Activated CD8-positive, alpha-beta T cell treated with anti-CD3 and anti-CD28 coated beads for 36 hours (primary cell): ENCODE measurements around the gene KRTAP10-3. TPM values are rescaled to one million over a fixed set of nuclear protein-coding genes. Genes with fewer than 3 reads are reported as not detected.
"Not testable (repeated sequence)": the region's sequence is repeated elsewhere in the genome, so short reads cannot be mapped to it uniquely, and the experiment has no call there.

ENCODE experiments used
- ATAC-seq: fragments of 200-7000 bp; cut with Tn5 transposase; one replicate; pipeline ENCODE4 v1.10.0; 2021; ENCODE audit warnings: mild to moderate bottlenecking, moderate library complexity
- CTCF ChIA-PET: fragments of 350-600 bp; sonication (Branson Sonifier 250); formaldehyde crosslinking; loops from one replicate; lab custom pipeline; 2021; ENCODE audit warnings: antibody characterized with exemption; lab: Charles Lee
- POLR2A ChIA-PET: fragments of 350-600 bp; sonication (Branson Sonifier 250); formaldehyde crosslinking; loops from one replicate; lab custom pipeline; 2021; ENCODE audit warnings: antibody characterized with exemption; lab: Charles Lee
- DNase-seq: peaks from one replicate; pipeline ENCODE4 v3.0.0-alpha.2; 2020
- H3K27ac Mint-ChIP-seq: one replicate; pipeline ENCODE4 v1.8.0; 2021; ENCODE audit warnings: mild to moderate bottlenecking, mixed read lengths
- H3K27me3 Mint-ChIP-seq: one replicate; pipeline ENCODE4 v1.8.0; 2021; ENCODE audit warnings: mixed read lengths
- H3K36me3 Mint-ChIP-seq: one replicate; pipeline ENCODE4 v1.8.0; 2021; ENCODE audit warnings: low read depth, mixed read lengths
- H3K4me1 Mint-ChIP-seq: one replicate; pipeline ENCODE4 v1.8.0; 2021; ENCODE audit warnings: low read depth, mixed read lengths
- H3K4me3 Mint-ChIP-seq: one replicate; pipeline ENCODE4 v1.8.0; 2021; ENCODE audit warnings: mild to moderate bottlenecking, moderate library complexity, mixed read lengths
- H3K9me3 Mint-ChIP-seq: one replicate; pipeline ENCODE4 v1.8.0; 2021; ENCODE audit warnings: mixed read lengths
- intact Hi-C: fragments of 100-400 bp; cut with micrococcal nuclease; formaldehyde crosslinking; loops from one replicate; pipeline ENCODE4 v1.10.0; 2022
- total RNA-seq, 2 experiments: library from RNA; stranded (reverse); gene quantifications; one replicate each; pipeline ENCODE4 v1.2.3, GENCODE V29; 2021
- TF ChIP-seq, protein P1 (sequence below): fragments of 200-600 bp; IDR thresholded peaks from one replicate; pipeline ENCODE4 v1.8.0; 2022; ENCODE audit warnings: antibody characterized with exemption, mild to moderate bottlenecking

Gene KRTAP10-3
- total RNA-seq, 2 experiments from 2014 or later, result not detected

DNA sequence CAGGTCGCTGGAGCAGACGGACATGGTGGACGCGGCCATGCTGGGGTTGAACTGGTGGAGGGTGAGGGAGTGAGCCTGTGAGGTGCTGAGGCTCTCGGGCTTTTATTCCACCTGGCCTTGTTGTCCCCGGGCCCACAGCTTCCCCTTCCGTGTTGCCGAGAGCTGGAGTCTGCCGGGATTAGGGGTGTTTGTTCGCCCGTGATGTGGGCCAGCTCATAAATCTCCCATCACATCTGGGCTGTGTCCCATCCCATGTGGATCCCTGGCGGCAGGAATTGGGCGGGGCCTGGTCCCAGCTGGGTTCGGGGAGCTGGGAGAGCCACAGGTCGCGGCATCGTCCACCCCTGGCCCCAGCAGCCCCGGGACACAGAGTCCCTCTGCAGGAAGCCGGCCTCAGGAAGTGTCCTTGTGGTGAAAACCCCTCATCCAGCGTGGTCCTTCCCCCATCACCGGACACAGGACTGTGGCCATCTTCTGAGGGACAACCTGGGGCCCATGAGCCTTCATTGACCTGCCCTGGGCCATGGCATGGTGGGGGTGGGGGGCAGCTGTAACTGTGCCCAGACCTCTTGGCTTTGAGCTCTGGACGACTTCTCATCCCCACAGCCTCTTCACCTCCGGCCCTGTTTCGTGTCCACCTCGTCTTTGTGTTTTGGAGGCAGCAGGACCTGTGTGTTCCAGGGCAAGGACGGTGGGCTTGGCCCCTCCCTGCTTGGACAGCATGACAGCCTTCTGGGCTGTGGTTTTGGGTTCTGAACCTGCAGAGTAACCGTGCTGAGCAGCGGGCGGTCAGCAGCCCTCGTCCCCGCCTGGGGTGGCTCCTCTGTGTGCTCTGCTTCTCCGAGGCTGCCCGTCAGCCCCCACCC is 34.1 kb upstream of the KRTAP10-3 start, which contains the start of gene KRTAP10-6:
KRTAP10-6 (minus strand) TSS at position 60 of the 866 bp plus-strand sequence; CDS start at position 39, 21 bp downstream.
- ATAC-seq, result no peak
- Mint-ChIP-seq H3K36me3 (no peaks in the 10 kb centered on the region), H3K27ac (no peak within 1 kb of the TSS), H3K4me3 (no peak within 1 kb of the TSS), H3K4me1 (no peaks in the 10 kb centered on the region), H3K9me3 (no peaks in the 10 kb centered on the region), H3K27me3 (peaks cover 2% of the 10 kb centered on the region)
- POLR2A ChIA-PET, result no interaction called here
- CTCF ChIA-PET, result no interaction called here
- intact Hi-C loops, result no loop called here
- no peak for DNase-seq
- TF ChIP-seq, protein P1, sequence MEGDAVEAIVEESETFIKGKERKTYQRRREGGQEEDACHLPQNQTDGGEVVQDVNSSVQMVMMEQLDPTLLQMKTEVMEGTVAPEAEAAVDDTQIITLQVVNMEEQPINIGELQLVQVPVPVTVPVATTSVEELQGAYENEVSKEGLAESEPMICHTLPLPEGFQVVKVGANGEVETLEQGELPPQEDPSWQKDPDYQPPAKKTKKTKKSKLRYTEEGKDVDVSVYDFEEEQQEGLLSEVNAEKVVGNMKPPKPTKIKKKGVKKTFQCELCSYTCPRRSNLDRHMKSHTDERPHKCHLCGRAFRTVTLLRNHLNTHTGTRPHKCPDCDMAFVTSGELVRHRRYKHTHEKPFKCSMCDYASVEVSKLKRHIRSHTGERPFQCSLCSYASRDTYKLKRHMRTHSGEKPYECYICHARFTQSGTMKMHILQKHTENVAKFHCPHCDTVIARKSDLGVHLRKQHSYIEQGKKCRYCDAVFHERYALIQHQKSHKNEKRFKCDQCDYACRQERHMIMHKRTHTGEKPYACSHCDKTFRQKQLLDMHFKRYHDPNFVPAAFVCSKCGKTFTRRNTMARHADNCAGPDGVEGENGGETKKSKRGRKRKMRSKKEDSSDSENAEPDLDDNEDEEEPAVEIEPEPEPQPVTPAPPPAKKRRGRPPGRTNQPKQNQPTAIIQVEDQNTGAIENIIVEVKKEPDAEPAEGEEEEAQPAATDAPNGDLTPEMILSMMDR, result no peak

DNA sequence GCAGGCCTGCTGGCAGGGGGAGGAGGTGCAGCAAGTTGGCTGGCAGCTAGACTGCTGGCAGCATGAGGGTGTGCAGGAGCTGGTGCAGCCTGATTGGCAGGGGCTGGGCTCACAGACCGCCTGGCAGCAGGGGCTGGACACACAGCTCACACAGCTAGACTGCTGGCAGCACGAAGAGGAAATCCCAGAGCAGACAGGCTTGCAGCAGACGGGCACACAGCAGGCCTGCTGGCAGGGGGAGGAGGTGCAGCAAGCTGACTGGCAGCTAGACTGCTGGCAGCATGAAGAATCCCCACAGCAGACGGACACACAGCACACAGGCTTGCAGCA is 33.2 kb upstream of the KRTAP10-3 start:
- ATAC-seq, POLR2A ChIA-PET, H3K27ac Mint-ChIP-seq, CTCF ChIA-PET, DNase-seq, H3K4me1 Mint-ChIP-seq, H3K36me3 Mint-ChIP-seq, H3K27me3 Mint-ChIP-seq, H3K9me3 Mint-ChIP-seq, H3K4me3 Mint-ChIP-seq, intact Hi-C loops: not testable (repeated sequence)

DNA sequence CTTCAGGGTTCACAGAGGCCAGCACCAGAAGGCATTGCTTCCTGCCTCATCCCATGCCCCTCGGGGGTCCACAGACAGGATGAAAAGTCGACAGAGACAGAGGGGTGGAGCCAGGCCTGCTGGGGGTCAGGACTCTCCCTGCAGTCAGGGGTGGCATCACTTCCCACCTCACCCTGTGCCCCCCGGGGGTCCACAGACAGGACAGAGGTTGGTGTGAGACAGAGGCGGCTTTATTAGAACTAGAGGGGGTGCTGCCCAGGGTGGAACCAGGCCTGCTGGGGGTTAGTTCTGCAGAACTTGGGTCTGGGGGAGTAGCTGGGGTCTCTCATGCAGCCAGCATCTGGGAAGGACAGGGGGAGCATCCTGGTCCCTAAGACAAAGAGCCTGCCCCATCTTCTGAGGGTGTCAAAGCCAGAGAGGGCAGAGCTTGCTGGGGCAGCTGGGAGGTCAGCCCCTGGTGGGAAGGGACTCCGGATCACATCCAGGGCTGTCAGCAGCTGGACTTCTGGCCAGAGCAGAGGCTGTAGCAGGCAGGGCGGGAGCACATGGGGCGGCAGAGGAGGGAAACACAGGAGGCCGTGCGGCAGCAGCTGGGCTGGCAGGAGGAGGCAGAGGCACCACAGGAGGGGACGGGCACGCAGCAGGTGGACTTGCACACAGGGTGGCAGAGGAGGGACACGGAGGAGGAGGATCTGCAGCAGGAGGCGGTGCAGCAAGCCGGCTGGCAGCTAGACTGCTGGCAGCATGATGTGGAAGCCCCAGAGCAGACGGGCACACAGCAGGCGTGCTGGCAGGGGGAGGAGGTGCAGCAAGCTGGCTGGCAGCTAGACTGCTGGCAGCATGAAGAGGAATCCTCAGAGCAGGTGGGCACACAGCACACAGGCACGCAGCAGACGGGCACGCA is 32.6 kb upstream of the KRTAP10-3 start:
- intact Hi-C loops, H3K9me3 Mint-ChIP-seq, H3K27me3 Mint-ChIP-seq, H3K4me1 Mint-ChIP-seq, ATAC-seq, POLR2A ChIA-PET, DNase-seq, CTCF ChIA-PET, H3K36me3 Mint-ChIP-seq, H3K27ac Mint-ChIP-seq, H3K4me3 Mint-ChIP-seq: not testable (repeated sequence)

DNA sequence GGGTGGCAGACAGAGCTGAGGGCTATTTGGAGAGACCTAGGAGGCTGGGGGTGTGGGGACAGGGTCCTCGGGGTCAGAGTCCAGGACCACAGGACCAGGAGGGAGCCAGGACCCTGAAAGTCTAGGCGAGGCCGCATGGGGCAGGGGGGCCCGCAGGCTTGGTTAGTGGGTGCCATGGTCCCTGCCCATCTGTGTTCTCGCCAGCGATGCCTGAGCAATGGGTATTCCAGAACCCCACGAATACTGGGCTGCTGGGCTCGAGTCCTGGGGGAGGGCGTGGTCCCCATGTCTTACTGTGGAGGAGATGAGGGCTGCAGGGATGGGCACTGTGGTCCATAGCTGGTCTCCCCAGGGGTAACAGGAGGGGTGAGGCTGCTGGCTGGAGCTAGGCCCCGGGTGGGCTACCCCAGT is 31.7 kb upstream of the KRTAP10-3 start:
- no peak for DNase-seq
- no peak overlapping the region for H3K4me3 Mint-ChIP-seq
- H3K27me3 Mint-ChIP-seq, result peaks cover 7% of the 10 kb centered on the region
- ChIA-PET CTCF (interaction anchor here (0.8 kb wide), 1 partner anchor 203 kb away, joined by 3 read pairs; no protein-coding TSS in a partner anchor), POLR2A (no interaction called here)
- H3K9me3 Mint-ChIP-seq, result no peaks in the 10 kb centered on the region
- H3K36me3 Mint-ChIP-seq, result no peaks in the 10 kb centered on the region
- intact Hi-C loops, result no loop called here
- H3K27ac Mint-ChIP-seq, result no peak overlapping the region
- TF ChIP-seq, protein P1, result no peak
- no peak for ATAC-seq
- H3K4me1 Mint-ChIP-seq, result no peaks in the 10 kb centered on the region

DNA sequence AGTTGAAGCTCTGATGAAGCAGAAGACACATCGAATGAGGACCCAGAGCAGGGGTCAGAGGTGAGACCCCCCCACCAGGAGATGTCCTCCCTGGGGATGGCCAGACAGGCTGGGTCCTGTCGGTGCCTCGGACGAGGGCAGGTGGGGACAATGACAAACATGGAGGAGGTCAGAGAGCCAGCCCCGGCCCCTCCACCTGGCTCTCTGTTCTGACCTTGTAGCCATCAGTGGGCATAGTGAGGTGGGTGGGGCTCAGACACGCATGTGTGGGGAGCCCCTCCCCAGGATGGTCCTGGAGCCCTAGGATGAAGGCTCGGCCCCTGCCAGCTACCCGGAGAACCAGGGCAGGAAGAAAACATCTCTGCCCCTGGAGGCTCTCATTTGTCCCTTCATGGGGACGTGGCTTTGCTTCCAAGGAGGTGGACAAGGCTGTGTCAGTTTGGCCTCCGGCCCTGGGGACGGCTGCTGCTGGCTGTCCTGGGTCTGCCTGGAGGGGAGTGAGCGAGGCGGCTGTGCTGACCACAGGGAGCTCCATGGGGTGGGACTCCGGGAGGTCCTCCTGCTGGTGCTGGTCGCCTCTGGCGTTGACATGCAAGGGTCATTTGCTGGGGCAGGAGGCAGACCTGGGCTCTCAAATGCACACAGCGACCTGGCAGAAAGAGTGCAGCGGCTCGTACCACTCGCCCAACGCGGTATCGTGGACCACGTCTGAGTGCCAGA is 31.2 kb upstream of the KRTAP10-3 start:
- ChIA-PET POLR2A (no interaction called here), CTCF (interaction anchor here (0.8 kb wide), 1 partner anchor 204 kb away, joined by 3 read pairs; no protein-coding TSS in a partner anchor)
- no peak overlapping the region for H3K27ac Mint-ChIP-seq
- H3K9me3 Mint-ChIP-seq, result no peaks in the 10 kb centered on the region
- DNase-seq (no peak), ATAC-seq (no peak)
- H3K4me1 Mint-ChIP-seq, result no peaks in the 10 kb centered on the region
- intact Hi-C loops, result no loop called here
- H3K27me3 Mint-ChIP-seq, result peaks cover 7% of the 10 kb centered on the region
- H3K36me3 Mint-ChIP-seq, result no peaks in the 10 kb centered on the region
- TF ChIP-seq, protein P1, result no peak
- H3K4me3 Mint-ChIP-seq, result no peak overlapping the region
